Aortic smooth muscle cell (primary cell): ENCODE results near the gene EXOSC3. TPM values are rescaled to one million over a fixed set of nuclear protein-coding genes. Genes with fewer than 3 reads are reported as not detected.

Experiments used
- total RNA-seq: library from RNA; depleted of rRNA; stranded (reverse); fragments of >200 nt; gene quantifications from 2 replicates; pipeline ENCODE4 v1.2.3, GENCODE V29; 2014

Gene EXOSC3
- total RNA-seq: 29.3 and 36.3 TPM in 2 replicates

GRCh38 chr9:37784616-37785483 is at the start of gene EXOSC3:
TSS of gene EXOSC3 (minus strand) at chr9:37785064. CDS start at chr9:37785044, 20 bp downstream.

GRCh38 chr9:37800631-37801286 is 15.9 kb upstream of the EXOSC3 start, which contains the start of gene DCAF10:
TSS of gene DCAF10 (plus strand) at chr9:37800797. CDS start at chr9:37800867, 70 bp downstream.

DNA sequence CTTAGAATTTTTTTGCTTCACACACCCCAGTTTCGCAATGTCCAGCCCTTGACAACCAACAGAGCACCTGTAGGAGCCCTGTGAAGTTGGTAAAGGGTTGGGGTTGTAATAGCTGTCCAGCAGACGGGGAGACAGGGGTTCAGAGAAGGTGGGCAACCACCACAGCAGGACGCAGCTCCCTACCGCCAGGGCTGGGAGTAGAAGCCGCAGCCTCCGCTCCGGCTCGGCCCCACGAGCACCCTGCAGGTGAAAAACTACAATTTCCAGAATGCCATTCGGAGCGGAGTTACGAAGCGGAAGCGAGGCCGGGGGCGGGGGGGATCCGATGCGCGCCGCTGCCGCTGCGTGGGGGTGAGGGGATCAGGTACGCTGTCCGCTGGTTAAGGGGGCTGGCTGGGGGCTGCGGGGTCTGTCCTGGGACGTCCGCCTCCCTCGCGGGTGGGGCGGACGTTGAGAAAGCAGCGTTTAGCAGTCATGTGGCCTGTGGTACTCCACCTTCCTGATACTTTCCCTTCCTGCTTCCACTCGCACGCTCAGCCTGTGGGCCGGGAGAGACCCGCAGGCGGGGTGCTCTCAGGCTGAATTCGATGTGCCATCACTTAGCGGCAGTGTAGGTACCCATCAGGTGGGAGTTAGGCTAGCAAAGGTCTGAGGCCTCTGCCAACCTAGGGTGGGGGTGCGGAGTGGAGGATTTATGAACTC is 31.2 kb downstream of the EXOSC3 start, which contains the start of gene TRMT10B:
TSS of gene TRMT10B (plus strand) at position 317 of the 702 bp plus-strand sequence. CDS start 8,127 bp downstream, outside the sequence.

Other genes with a start within 250 kb of the EXOSC3 start
- 8.3 and 9.5 TPM in 2 replicates for gene FBXO10, start 208.7 kb downstream of the EXOSC3 start, total RNA-seq
- gene TOMM5, start 192.5 kb downstream of the EXOSC3 start, total RNA-seq: 117 and 140 TPM in 2 replicates
- gene FRMPD1, start 134.1 kb downstream of the EXOSC3 start, total RNA-seq: not detected in 2 replicates
- gene TRMT10B, start 31.3 kb downstream of the EXOSC3 start, total RNA-seq: 3.3 and 4.6 TPM in 2 replicates
- 15.5 and 21.7 TPM in 2 replicates for gene DCAF10, start 15.7 kb upstream of the EXOSC3 start, total RNA-seq
- 59.4 and 70.8 TPM in 2 replicates for gene SLC25A51, start 119.1 kb upstream of the EXOSC3 start, total RNA-seq